ENCODE measurements around the gene WNT11.

Gene WNT11

GRCh38 chr11:76218449-76219178 is 12.3 kb upstream of the WNT11 start:
- no peak for DNase-seq (ENCODE audit: low read depth)

GRCh38 chr11:76217653-76218160 is 11.4 kb upstream of the WNT11 start:
- DNase-seq (ENCODE audit: low read depth) = no peak

DNA sequence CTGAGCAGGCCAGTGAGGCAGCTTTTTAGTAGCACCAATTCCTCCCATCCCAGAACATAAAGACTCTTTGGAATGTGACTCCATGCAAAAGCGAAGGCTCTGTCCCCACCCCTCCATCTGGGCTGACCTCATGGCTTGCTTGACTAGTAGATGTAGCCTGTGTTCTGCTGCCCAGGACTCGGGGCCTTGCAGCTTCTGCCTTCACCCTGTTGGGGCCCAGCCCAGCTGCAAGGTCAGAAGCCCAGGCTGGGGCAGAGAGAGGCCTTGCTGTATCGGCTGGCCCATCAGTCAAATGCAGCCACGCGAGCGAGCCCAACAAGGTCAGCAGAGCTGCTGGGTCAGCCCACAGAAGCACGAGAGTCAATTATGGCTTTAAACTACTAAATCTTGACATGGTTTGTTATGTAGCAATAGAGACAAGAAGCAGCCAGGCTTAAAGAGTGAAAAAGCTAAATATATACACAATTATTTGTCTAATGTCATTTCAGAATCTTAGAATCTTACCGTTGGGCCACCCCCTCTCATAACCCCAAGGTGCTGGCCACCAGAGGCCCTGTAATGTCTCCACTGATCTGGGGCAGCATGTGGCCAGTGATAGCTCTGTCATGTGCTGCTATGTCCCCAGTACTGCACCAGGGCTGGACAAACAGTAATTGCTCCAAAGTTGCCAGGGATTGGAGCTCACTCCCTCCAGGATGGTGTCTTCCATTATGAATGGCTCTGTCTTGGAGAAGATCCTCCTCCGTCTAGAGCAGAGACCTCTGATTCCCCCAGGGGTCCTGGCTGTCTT is 10.4 kb upstream of the WNT11 start:
- no peak for DNase-seq (ENCODE audit: low read depth)

DNA sequence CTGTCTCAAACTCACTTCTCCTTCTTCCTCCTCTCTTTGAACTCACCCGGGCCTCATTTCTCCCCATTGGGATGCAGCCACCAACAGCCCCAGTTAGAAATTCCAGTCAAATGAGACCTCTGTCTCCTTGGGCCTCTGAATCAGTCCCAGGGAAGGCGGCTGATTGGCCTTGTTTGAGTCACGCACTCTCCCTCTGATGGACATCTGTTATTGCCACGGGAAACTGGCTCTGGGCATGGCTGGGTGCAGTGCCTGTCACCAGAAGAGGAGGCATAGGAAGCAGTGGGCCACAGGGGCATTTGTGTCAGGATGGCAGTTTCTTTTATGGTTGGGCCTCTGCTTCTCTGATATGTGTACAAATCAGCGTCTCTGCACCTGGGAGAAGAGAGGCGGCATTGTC is 9.6 kb upstream of the WNT11 start:
- no peak for DNase-seq (ENCODE audit: low read depth)

GRCh38 chr11:76214968-76215548 is 8.8 kb upstream of the WNT11 start:
- no peak for DNase-seq (ENCODE audit: low read depth)

- DNase-seq (ENCODE audit: low read depth) = no peak
Observed at GRCh38 chr11:76214186-76214585, 7.9 kb upstream of the WNT11 start.

- no peak for DNase-seq (ENCODE audit: low read depth)
Observed at GRCh38 chr11:76212086-76213035, 6.1 kb upstream of the WNT11 start.

DNA sequence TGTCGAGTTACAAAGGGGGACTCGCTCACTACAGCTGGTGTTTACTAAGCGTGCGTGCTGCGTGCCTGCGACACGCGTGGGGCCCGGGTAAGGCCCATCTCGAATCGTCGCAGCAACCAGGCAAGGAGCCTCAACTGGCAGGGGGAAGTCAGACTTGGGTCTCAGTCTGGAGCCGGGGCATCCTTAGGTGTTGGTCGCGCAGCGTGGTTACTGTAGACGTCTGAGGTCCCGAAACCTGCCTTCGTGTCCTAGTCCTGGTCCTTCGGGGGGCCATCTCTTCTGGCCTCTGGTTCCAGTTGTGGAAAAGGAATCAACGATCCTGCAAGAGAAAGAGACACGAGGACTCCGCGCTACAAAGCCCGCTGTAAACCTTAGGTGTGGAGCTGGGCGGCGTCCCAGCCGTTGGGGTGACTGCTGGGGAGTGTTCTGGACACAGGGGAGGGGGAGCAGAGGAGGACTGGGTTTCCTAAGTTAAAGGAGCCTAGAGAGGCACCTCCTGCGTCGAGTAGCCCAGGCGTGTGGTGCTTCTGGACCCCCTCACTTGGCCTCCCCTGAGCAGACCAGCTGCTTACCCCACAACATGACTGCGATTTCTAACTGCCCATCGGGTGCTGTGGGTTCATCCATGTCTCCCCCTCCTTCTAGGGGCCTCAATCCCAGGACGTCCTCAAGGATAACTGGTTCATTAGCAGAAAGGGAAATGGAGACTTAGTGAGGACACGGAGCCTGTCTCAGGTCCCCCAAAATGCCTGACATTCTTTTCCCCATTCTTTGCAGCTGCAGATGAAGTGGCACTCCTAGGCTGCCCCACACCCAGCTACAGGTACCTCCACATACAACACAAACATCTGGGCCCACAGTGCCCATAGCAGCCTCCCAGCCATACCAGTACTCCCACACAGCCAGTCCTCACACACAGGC is 4.9 kb upstream of the WNT11 start:
- DNase-seq (ENCODE audit: low read depth) = no peak

GRCh38 chr11:76209973-76210930 is 4.0 kb upstream of the WNT11 start:
- DNase-seq (ENCODE audit: low read depth) = no peak

GRCh38 chr11:76209375-76209972 is 3.2 kb upstream of the WNT11 start:
- DNase-seq (ENCODE audit: low read depth) = no peak

GRCh38 chr11:76208438-76209374 is 2.4 kb upstream of the WNT11 start:
- DNase-seq (ENCODE audit: low read depth) = peak; percentile 66

GRCh38 chr11:76207642-76208401 is 1.5 kb upstream of the WNT11 start:
- peak; percentile 61 for DNase-seq (ENCODE audit: low read depth)

DNA sequence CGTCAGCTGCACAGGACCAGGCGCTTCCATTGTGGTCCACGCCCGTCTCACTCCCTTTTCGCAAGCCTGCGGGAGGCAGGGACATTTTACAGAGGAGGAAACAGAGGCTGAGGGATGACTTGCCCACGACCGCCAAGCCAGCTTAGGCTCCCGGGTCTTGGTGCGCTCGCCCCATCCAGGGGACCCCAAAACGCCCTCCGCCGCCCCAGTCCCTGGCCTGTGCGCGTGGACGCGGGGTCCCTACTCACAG is 300 bp downstream of the WNT11 start:
- no peak for DNase-seq (ENCODE audit: low read depth)

DNA sequence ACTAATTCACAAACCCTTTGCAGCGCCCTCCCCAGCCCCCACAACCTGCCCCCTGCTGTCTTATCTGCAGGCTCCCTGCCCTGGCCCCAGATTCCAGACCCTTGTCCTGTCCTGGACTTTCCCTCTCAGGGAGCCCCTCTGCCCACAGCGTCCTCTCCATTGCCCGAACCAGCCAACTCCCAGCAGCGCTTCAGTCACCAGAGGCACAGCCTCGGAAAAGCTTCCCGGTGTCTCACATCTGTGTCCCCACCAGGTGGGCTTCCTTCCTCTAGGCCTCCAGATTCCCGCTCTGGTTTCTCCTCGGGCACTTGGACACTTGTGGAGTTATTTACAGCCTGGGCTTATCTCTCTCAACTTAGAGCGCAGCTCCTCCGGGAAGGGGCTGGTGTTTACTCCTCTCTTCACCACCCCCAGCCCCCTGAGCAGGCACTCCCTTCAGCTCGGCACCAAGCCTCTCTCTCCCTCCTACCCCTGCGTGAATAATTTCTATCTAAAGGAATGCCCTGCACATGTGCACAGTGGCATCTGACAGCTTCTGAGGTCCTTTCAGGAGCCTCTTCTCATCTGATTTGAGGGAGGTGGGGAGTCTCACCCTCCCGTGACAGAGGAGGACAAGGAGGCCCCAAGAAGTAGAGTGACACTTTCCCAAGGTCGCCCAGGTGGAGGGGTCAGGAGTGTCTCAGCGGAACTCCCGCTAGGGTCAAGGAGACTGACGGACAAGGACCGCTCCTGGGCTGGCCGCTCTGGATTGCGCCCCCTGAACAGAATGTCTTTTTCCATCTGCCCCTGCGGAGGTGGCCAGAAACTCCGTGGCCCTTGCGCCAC is 838 bp downstream of the WNT11 start:
- DNase-seq (ENCODE audit: low read depth) = no peak

- no peak for DNase-seq (ENCODE audit: low read depth)
Observed at GRCh38 chr11:76203937-76204336, 2.4 kb downstream of the WNT11 start.

DNA sequence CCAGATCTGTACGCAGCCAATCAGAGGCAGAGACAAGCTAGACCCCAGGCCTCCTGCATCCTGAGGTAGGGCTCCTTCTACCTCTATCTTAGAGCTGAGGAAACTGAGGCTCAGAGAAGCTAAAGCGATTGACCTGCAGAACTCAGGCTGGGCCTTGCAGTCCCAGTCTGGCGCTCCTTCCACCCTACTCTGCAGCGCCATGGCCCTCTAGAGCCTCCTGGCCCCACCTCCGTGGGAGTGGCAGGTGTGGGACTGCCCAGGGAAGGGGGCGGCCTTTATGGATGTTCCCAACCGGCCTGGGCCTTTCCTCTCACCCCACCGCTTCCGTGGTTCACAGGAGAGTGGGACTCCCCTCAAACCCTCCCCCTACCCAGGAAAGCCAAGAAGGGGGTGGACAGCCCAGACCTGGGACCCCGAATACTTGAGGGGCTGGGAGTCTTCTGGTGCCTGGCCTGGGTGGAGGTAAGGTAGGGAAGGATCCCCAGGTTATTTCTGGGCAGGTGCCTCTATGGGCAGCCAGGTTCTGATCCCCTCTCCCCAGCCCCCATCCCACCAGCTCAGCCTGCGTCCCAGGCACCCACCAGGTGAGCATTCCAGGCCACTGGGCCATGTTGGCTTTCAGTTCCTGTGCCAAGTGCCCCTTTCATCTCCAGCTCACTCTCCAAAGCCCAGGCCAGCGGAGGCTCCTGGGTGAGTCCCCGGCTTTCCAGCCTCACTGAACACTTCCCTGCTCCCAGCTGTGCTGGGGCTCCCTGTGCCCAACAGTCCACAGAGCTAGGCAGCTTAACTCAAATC is 3.0 kb downstream of the WNT11 start:
- no peak for DNase-seq (ENCODE audit: low read depth)

Measured in activated T-helper 1 cell treated with Interleukin-2 at 50 U/mL for 16 hours (primary cell).